Vagina (tissue), 2 donors: ENCODE data around the gene PARVG. TPM values are rescaled to one million over a fixed set of nuclear protein-coding genes. Genes with fewer than 3 reads are reported as not detected.

Source experiments
- DNase-seq, 2 donors: peaks; one replicate each; pipeline ENCODE4 v3.0.0-alpha.2; 2017; ENCODE audit errors: extremely low spot score in 2 of 2
- H3K27ac ChIP-seq: fragments of 200-600 bp; sonication (generic); one replicate; pipeline ENCODE4 v1.5.1; 2019
- H3K27me3 ChIP-seq: fragments of 200-600 bp; sonication (generic); one replicate; pipeline ENCODE4 v1.5.1; 2019
- H3K36me3 ChIP-seq, 2 donors: fragments of 200-600 bp; sonication (generic); one replicate each; pipeline ENCODE4 v1.5.1; 2017 to 2019
- H3K4me1 ChIP-seq: fragments of 200-600 bp; sonication (generic); one replicate; pipeline ENCODE4 v1.5.1; 2019
- H3K4me3 ChIP-seq, 2 donors: fragments of 200-600 bp; sonication (generic); 1 replicate in 1 of 2; 2 replicates in 1 of 2; pipeline ENCODE4 v1.5.1; 2016 to 2019
- H3K9me3 ChIP-seq: fragments of 200-600 bp; sonication (generic); one replicate; pipeline ENCODE4 v1.5.1; 2019
- CTCF ChIP-seq, 3 experiments: fragments of 450-650 bp in 2 of 3; fragments of 200-600 bp in 1 of 3; sonication (generic) in 1 of 3; IDR thresholded peaks; one replicate each; pipeline ENCODE4 v1.5.1; 2017 to 2019; ENCODE audit warnings: antibody characterized with exemption in 3 of 3, mild to moderate bottlenecking in 2 of 3, moderate library complexity in 2 of 3
- POLR2A ChIP-seq, 2 donors: fragments of 450-650 bp; IDR thresholded peaks; one replicate each; pipeline ENCODE4 v1.6.1; 2017; ENCODE audit warnings: antibody characterized with exemption in 2 of 2, mild to moderate bottlenecking in 2 of 2, moderate library complexity in 2 of 2
- POLR2AphosphoS5 ChIP-seq, 2 donors: sonication (generic); formaldehyde crosslinking; IDR thresholded peaks; one replicate each; pipeline ENCODE4 v1.9.0; 2017; ENCODE audit warnings: antibody characterized with exemption in 2 of 2, mild to moderate bottlenecking in 2 of 2, low read depth in 1 of 2; ENCODE audit not compliant: insufficient read depth in 1 of 2
- intact Hi-C: fragments of 100-400 bp; cut with DNase I; formaldehyde crosslinking; loops from one replicate; pipeline ENCODE4 v1.15.1; 2023
- total RNA-seq: library from RNA; depleted of rRNA; stranded (reverse); fragments of >200 nt; gene quantifications from one replicate; pipeline ENCODE4 v1.2.3, GENCODE V29; 2016

The PARVG gene
- total RNA-seq, 1 donor from 2014 or later, result 29.5 TPM

DNA sequence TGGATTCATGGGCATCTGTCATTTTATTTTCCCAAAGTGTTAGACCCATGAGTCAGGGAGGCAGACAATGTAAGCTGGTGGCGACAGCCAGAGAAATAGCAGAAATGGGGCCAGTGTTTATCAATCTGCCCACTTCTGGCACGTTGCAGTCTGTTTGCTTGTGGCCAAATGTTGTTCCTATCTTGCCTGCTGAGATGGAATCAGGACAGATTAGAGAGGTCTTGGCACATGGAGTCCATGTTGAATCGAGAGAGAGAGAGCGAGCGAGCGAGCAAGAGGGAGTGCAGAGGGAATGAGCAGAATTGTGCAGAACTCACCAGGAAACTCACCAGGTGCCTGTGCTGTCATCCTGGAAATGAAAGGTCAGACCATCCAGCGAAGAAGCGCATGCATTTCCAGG lies 21.9 kb upstream of the PARVG start:
- DNase-seq, result no peak
- Histone ChIP-seq H3K9me3 (no peaks in the 10 kb centered on the region), H3K4me3 (no peak overlapping the region), H3K4me1 (no peaks in the 10 kb centered on the region), H3K27me3 (no peaks in the 10 kb centered on the region), H3K36me3 (peaks cover 0 to 5% of the 10 kb centered on the region in 2 donors), H3K27ac (no peak overlapping the region)
- TF ChIP-seq POLR2AphosphoS5 (IDR thresholded peaks at IDR 0.05; ENCODE audit: insufficient read depth in 1 of 2, low read depth in 1 of 2) (no peak), CTCF (IDR thresholded peaks at IDR 0.05) (no peak), POLR2A (IDR thresholded peaks at IDR 0.05) (no peak)
- intact Hi-C loops, result no loop called here

DNA sequence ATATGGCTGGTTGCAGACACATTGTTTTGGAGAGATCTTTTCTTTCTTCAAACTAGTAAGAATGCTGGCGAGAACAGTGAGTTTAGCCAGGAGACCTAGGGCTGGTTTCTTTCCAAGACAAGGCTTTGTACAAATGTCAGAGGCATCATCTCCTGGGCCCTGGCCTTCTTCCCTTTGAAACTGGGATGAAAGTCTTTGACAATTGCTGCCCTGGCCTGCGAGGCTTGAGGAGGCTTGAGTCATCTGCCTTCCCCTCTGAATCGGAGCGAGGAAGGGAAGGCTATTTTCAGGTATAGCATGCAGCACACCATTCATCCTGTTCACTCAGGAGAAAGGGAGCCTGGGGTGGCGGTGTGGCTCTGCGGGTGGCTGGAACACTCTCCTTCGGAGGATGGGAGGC lies 21.5 kb upstream of the PARVG start:
- no peak overlapping the region for H3K27ac ChIP-seq
- H3K4me3 ChIP-seq, result no peak overlapping the region
- H3K27me3 ChIP-seq, result no peaks in the 10 kb centered on the region
- intact Hi-C loops, result no loop called here
- TF ChIP-seq POLR2AphosphoS5 (IDR thresholded peaks at IDR 0.05; ENCODE audit: insufficient read depth in 1 of 2, low read depth in 1 of 2) (no peak), POLR2A (IDR thresholded peaks at IDR 0.05) (no peak), CTCF (IDR thresholded peaks at IDR 0.05) (no peak)
- no peak for DNase-seq
- H3K4me1 ChIP-seq, result no peaks in the 10 kb centered on the region
- H3K36me3 ChIP-seq, result peaks cover 0 to 5% of the 10 kb centered on the region in 2 donors
- H3K9me3 ChIP-seq, result no peaks in the 10 kb centered on the region

DNA sequence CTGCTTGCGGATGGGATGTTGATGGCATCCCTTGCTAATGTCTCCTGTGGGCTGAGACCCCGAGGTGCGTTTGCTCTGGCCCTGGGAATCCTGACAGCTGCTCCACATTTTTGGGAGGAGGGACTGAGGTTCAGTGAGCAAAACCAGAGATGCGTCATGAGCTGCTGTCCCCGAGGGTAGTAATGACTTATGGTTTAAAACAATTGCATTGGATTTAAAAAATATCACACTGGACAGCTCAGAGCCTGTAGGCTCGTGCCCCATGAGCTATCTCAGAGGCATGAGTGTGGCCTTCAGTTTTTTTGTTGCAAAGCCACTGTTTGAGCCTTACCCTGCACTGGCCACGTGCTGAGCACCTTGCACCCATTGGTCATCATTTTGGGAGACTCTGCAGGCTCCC lies 20.9 kb upstream of the PARVG start:
- Histone ChIP-seq H3K36me3 (peaks cover 0 to 5% of the 10 kb centered on the region in 2 donors), H3K27ac (no peak overlapping the region), H3K27me3 (no peaks in the 10 kb centered on the region), H3K4me3 (no peak overlapping the region), H3K9me3 (no peaks in the 10 kb centered on the region), H3K4me1 (no peaks in the 10 kb centered on the region)
- no peak for TF ChIP-seq POLR2A (IDR thresholded peaks at IDR 0.05)
- TF ChIP-seq CTCF (IDR thresholded peaks at IDR 0.05), result no peak
- TF ChIP-seq POLR2AphosphoS5 (IDR thresholded peaks at IDR 0.05; ENCODE audit: insufficient read depth in 1 of 2, low read depth in 1 of 2), result no peak
- no peak for DNase-seq
- intact Hi-C loops, result no loop called here

DNA sequence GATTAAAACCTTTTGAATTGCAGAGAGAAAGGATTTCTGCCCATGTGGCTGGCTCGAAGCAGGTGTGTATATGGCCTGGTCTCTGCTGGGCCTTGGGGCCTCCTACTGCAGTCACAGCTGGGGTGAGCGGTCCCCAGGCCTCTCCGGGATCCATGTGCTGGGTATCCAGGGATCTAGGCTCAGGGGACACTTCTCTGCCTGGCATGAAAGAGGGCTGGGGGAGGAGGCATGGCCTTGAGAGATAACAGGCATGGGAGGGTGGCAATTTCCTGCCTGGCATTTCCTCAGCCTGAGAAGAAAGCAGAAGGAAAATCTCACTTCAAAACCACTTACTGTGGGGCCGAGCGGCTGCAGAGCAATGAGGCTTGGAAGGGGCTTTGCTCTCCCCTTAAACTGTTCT lies 20.3 kb upstream of the PARVG start:
- H3K27ac ChIP-seq, result no peak overlapping the region
- H3K4me3 ChIP-seq, result no peak overlapping the region
- no peaks in the 10 kb centered on the region for H3K9me3 ChIP-seq
- intact Hi-C loops, result no loop called here
- no peaks in the 10 kb centered on the region for H3K27me3 ChIP-seq
- TF ChIP-seq POLR2AphosphoS5 (IDR thresholded peaks at IDR 0.05; ENCODE audit: insufficient read depth in 1 of 2, low read depth in 1 of 2) (no peak), CTCF (IDR thresholded peaks at IDR 0.05) (no peak)
- no peaks in the 10 kb centered on the region for H3K4me1 ChIP-seq
- DNase-seq, result no peak
- H3K36me3 ChIP-seq, result peaks cover 0 to 5% of the 10 kb centered on the region in 2 donors

GRCh38 chr22:44161673-44162072 lies 19.1 kb upstream of the PARVG start:
- H3K9me3 ChIP-seq, result no peaks in the 10 kb centered on the region
- no peaks in the 10 kb centered on the region for H3K4me1 ChIP-seq
- no peak overlapping the region for H3K4me3 ChIP-seq
- intact Hi-C loops, result no loop called here
- DNase-seq, result no peak
- TF ChIP-seq CTCF (IDR thresholded peaks at IDR 0.05), result no peak
- peaks cover 0 to 5% of the 10 kb centered on the region in 2 donors for H3K36me3 ChIP-seq
- no peaks in the 10 kb centered on the region for H3K27me3 ChIP-seq
- no peak overlapping the region for H3K27ac ChIP-seq
